Sigmoid colon (tissue), 3 donors: ENCODE data around the gene CHERP.

Experiments
- CTCF ChIP-seq, 4 experiments: fragments of 450-650 bp in 3 of 4; fragments of 200-600 bp in 1 of 4; IDR thresholded peaks; one replicate each; pipeline ENCODE4 v1.5.1; 2016 to 2019; ENCODE audit warnings: antibody characterized with exemption in 4 of 4, mild to moderate bottlenecking in 3 of 4, moderate library complexity in 2 of 4
- POLR2A ChIP-seq, 2 donors: fragments of 450-650 bp; IDR thresholded peaks; one replicate each; pipeline ENCODE4 v1.6.1; 2016; ENCODE audit warnings: antibody characterized with exemption in 2 of 2, mild to moderate bottlenecking in 2 of 2, moderate library complexity in 2 of 2

GRCh38 chr19:16532440-16533234 lies 9.6 kb downstream of the CHERP start:
- no peak for TF ChIP-seq POLR2A (IDR thresholded peaks at IDR 0.05)
- TF ChIP-seq CTCF (IDR thresholded peaks at IDR 0.05), result no peak
